HepG2 (cell line): Measurements from ENCODE around the gene PRDX2. TPM values are rescaled to one million over a fixed set of nuclear protein-coding genes. Genes with fewer than 3 reads are reported as not detected.

ENCODE experiments used
- CTCF ChIP-seq: sonication (generic); formaldehyde crosslinking; IDR thresholded peaks from 2 replicates; pipeline ENCODE4 v1.5.0; 2020; ENCODE audit warnings: mild to moderate bottlenecking, missing genetic modification reagents, moderate library complexity
- FOXJ3 ChIP-seq: sonication (generic); formaldehyde crosslinking; IDR thresholded peaks from 2 replicates; pipeline ENCODE4 v1.4.0; 2020; ENCODE audit warnings: missing genetic modification reagents, mild to moderate bottlenecking, borderline replicate concordance
- FOXP4 ChIP-seq: sonication (generic); formaldehyde crosslinking; IDR thresholded peaks from 2 replicates; pipeline ENCODE4 v1.4.0; 2020; ENCODE audit warnings: missing genetic modification reagents
- GABPB1 ChIP-seq: IDR thresholded peaks from 2 replicates; pipeline ENCODE4 v1.6.1; 2016; ENCODE audit warnings: mild to moderate bottlenecking, missing genetic modification reagents, moderate library complexity, missing compliant biosample characterization
- KAT2B ChIP-seq: fragments of 150-350 bp; IDR thresholded peaks from 2 replicates; pipeline ENCODE4 v1.6.1; 2014; ENCODE audit warnings: low read depth, low read length, borderline replicate concordance
- KDM3A ChIP-seq: IDR thresholded peaks from 2 replicates; pipeline ENCODE4 v1.6.1; 2018; ENCODE audit warnings: low read depth, missing compliant biosample characterization
- SALL1 ChIP-seq: sonication (generic); formaldehyde crosslinking; IDR thresholded peaks from 2 replicates; pipeline ENCODE4 v1.8.0; 2022; ENCODE audit warnings: mild to moderate bottlenecking, missing genetic modification reagents
- SP2 ChIP-seq: sonication (generic); formaldehyde crosslinking; IDR thresholded peaks from 2 replicates; pipeline ENCODE4 v1.5.1; 2020; ENCODE audit warnings: mild to moderate bottlenecking, missing genetic modification reagents
- SYNCRIP ChIP-seq: fragments of 200-400 bp; formaldehyde crosslinking; IDR thresholded peaks from 2 replicates; pipeline ENCODE4 v1.6.1; 2018; ENCODE audit warnings: mild to moderate bottlenecking, low read depth, low read length; ENCODE audit not compliant: insufficient read depth
- TAF15 ChIP-seq: fragments of 200-400 bp; formaldehyde crosslinking; IDR thresholded peaks from one replicate; pipeline ENCODE4 v1.6.1; 2018; ENCODE audit warnings: mild to moderate bottlenecking, low read depth, low read length; ENCODE audit not compliant: poor library complexity, severe bottlenecking
- THAP9 ChIP-seq: sonication (generic); formaldehyde crosslinking; IDR thresholded peaks from 2 replicates; pipeline ENCODE4; 2020; ENCODE audit warnings: missing genetic modification reagents, mild to moderate bottlenecking, borderline replicate concordance
- ZMYM4 ChIP-seq: sonication (generic); formaldehyde crosslinking; IDR thresholded peaks from 2 replicates; pipeline ENCODE4 v1.8.1; 2023; ENCODE audit warnings: mild to moderate bottlenecking, missing genetic modification reagents
- ZNF160 ChIP-seq: sonication (generic); formaldehyde crosslinking; IDR thresholded peaks from 2 replicates; pipeline ENCODE4 v1.8.0; 2022; ENCODE audit warnings: mild to moderate bottlenecking, inconsistent platforms, missing genetic modification reagents
- ZNF275 ChIP-seq: sonication (generic); formaldehyde crosslinking; IDR thresholded peaks from 2 replicates; pipeline ENCODE4 v1.8.0; 2022; ENCODE audit warnings: missing genetic modification reagents, mild to moderate bottlenecking, inconsistent platforms, borderline replicate concordance
- ZNF335 ChIP-seq: sonication (generic); formaldehyde crosslinking; IDR thresholded peaks from 2 replicates; pipeline ENCODE4 v1.4.0; 2020; ENCODE audit warnings: missing genetic modification reagents
- ZNF674 ChIP-seq: sonication (generic); formaldehyde crosslinking; IDR thresholded peaks from 2 replicates; pipeline ENCODE4 v1.5.0; 2020; ENCODE audit warnings: low read depth, mild to moderate bottlenecking, missing genetic modification reagents
- ZNF747 ChIP-seq: sonication (generic); formaldehyde crosslinking; IDR thresholded peaks from 2 replicates; pipeline ENCODE4 v1.8.1; 2023; ENCODE audit warnings: missing genetic modification reagents, mild to moderate bottlenecking, borderline replicate concordance
- polyA plus RNA-seq, 8 experiments: library from polyadenylated mRNA; depleted of rRNA in 3 of 8; stranded (reverse) in 7 of 8; unstranded in 1 of 8; fragments of >200 nt; fragmentation: Illumina TruSeq in 4 of 8; extraction: Trizol in 4 of 8; gene quantifications; 2 replicates each; pipeline versions ENCODE4 v1.2.1 to v1.2.3, GENCODE V29; 2011 to 2016; ENCODE audit warnings: low read depth in 4 of 8, missing spikeins in 1 of 8, mixed read lengths in 1 of 8; ENCODE audit not compliant: insufficient read depth in 1 of 8
- total RNA-seq, 5 experiments: library from RNA; depleted of rRNA; stranded (reverse); fragments of >200 nt; fragmentation: Illumina TruSeq; extraction: Trizol; gene quantifications; 2 replicates each; pipeline ENCODE4 v1.2.3, GENCODE V29; 2016; ENCODE audit warnings: low read depth in 1 of 5

Gene PRDX2
- total and polyA plus RNA-seq, 2 of the 13 experiments (the other 11 are each of a cell fraction or from before 2014, with no cell fraction given) = 218 to 381 TPM

GRCh38 chr19:12774588-12775555, 26.7 kb downstream of the PRDX2 start, which contains the start of gene HOOK2 (continued):
- TF ChIP-seq TAF15 = peak; percentile 9
- no peak for TF ChIP-seq KAT2B
- TF ChIP-seq CTCF (CRISPR knock-in tag) = 0 out of 2 replicates have a peak, but pooled peaks have one; percentile 12
- no peak for TF ChIP-seq FOXJ3 (CRISPR knock-in tag)
- 0 out of 2 replicates have a peak, but pooled peaks have one; percentile 68 for TF ChIP-seq GABPB1 (CRISPR knock-in tag)
- no peak for TF ChIP-seq ZNF335 (CRISPR knock-in tag)
- TF ChIP-seq SP2 = peak; percentile 39; the same call in 1 of the 2 replicates
- 0 out of 2 replicates have a peak, but pooled peaks have one; percentile 14 for TF ChIP-seq ZMYM4
- no peak for TF ChIP-seq KDM3A (CRISPR knock-in tag)
- 0 out of 2 replicates have a peak, but pooled peaks have one; percentile 18 for TF ChIP-seq THAP9 (CRISPR knock-in tag)
- no peak; the same call in none of the 2 replicates for TF ChIP-seq SALL1 (CRISPR knock-in tag)
- peak; percentile 35; the same call in 1 of the 2 replicates for TF ChIP-seq ZNF747 (CRISPR knock-in tag)
- TF ChIP-seq ZNF160 = 0 out of 2 replicates have a peak, but pooled peaks have one; percentile 44
- no peak for TF ChIP-seq SYNCRIP
- TF ChIP-seq ZNF674 = no peak
- no peak for TF ChIP-seq FOXP4 (CRISPR knock-in tag)
- no peak for TF ChIP-seq ZNF275 (CRISPR knock-in tag)
